Measurements from ENCODE around the gene IRS2.

DNA sequence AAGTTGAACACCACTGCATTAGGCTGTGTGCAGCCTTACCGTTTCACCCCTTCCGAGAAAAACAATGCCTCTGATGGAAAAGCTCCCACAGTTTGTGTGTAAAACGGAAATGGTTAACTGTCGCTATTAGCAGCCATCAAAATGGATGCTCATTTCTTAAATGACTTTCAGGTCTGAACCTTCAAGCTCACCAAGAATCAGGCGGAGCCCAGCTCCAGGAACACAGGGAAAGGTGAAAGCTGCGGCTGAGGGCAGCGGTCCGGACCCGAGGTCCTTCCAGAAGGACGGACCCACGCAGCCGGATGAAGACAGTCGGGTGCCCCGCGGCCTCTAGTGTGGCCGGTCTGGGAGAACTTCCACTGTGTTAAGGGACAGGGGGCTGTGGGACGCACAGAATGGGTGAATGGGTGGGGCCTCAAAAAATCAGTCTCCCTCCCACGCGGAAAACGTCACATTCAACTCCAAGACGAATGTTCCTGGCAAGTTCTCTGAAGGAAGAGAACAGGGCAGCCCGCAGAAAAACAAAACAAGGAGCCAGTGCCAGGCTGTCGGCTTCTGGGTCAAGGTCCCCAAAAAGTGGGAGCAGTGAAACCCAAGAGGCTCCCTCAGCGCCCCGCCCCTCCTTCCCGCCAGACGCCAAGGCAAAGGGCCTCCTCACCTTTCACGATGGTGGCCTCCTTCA is 4.9 kb downstream of the IRS2 start:
- TF ChIP-seq POLR2AphosphoS5 (IDR thresholded peaks at IDR 0.05; ENCODE audit: borderline replicate concordance, low read depth, low read length) (no peak), EZH2 (IDR thresholded peaks at IDR 0.05) (no peak), FOXP2 (optimal IDR thresholded peaks at IDR 0.05; ENCODE audit: control extremely low read depth, extremely low read length, insufficient read depth) (no peak)
